Smooth muscle cell (in vitro differentiated cells): Measurements from ENCODE around the gene PMVK. TPM values are rescaled to one million over a fixed set of nuclear protein-coding genes. Genes with fewer than 3 reads are reported as not detected.

ENCODE experiments used
- DNase-seq: peaks from one replicate; lab custom pipeline; 2025; ENCODE audit not compliant: unreplicated experiment; lab: John Stamatoyannopoulos, UW
- H2AFZ ChIP-seq: fragments of 200-600 bp; sonication (generic); 2 replicates; pipeline ENCODE4 v1.6.0; 2016; ENCODE audit warnings: antibody characterized with exemption, low read depth, mild to moderate bottlenecking
- H3F3A ChIP-seq: fragments of 200-600 bp; sonication (generic); 2 replicates; pipeline ENCODE4 v1.6.0; 2017; ENCODE audit warnings: antibody characterized with exemption, low read depth
- H3K27ac ChIP-seq: fragments of 200-600 bp; sonication (generic); 2 replicates; pipeline ENCODE4 v1.5.1; 2016; ENCODE audit warnings: low read depth, mild to moderate bottlenecking
- H3K27me3 ChIP-seq: fragments of 200-600 bp; sonication (generic); 2 replicates; pipeline ENCODE4 v1.6.1; 2016; ENCODE audit warnings: low read depth, mild to moderate bottlenecking
- H3K36me3 ChIP-seq: fragments of 200-600 bp; sonication (generic); 2 replicates; pipeline ENCODE4 v1.5.1; 2016; ENCODE audit warnings: low read depth
- H3K4me1 ChIP-seq: fragments of 200-600 bp; sonication (generic); 2 replicates; pipeline ENCODE4 v1.5.1; 2016; ENCODE audit warnings: low read depth
- H3K4me2 ChIP-seq: fragments of 200-600 bp; sonication (generic); 2 replicates; pipeline ENCODE4 v1.6.0; 2016; ENCODE audit warnings: mild to moderate bottlenecking
- H3K4me3 ChIP-seq: fragments of 200-600 bp; sonication (generic); 2 replicates; pipeline ENCODE4 v1.5.1; 2016; ENCODE audit warnings: mild to moderate bottlenecking
- H3K79me2 ChIP-seq: fragments of 200-600 bp; sonication (generic); 2 replicates; pipeline ENCODE4 v1.6.0; 2016; ENCODE audit warnings: low read depth, mild to moderate bottlenecking
- H3K9ac ChIP-seq: fragments of 200-600 bp; sonication (generic); 2 replicates; pipeline ENCODE4 v1.6.0; 2016; ENCODE audit warnings: low read depth
- H3K9me3 ChIP-seq: fragments of 200-600 bp; sonication (generic); replicated peaks from 2 replicates; pipeline ENCODE4 v1.5.1; 2016; ENCODE audit warnings: low read depth
- H4K20me1 ChIP-seq: fragments of 200-600 bp; sonication (generic); 2 replicates; pipeline ENCODE4 v1.6.0; 2016; ENCODE audit warnings: low read depth
- CTCF ChIP-seq: fragments of 200-600 bp; sonication (generic); IDR thresholded peaks from 2 replicates; pipeline ENCODE4 v1.5.1; 2017; ENCODE audit warnings: borderline replicate concordance, mild to moderate bottlenecking, antibody characterized with exemption; ENCODE audit not compliant: insufficient read depth, poor library complexity, severe bottlenecking
- WGBS: methylation state at CpG from one replicate; pipeline ENCODE4 v1.1.7; 2016; ENCODE audit warnings: low lambda C conversion rate; 5-methylcytosine and 5-hydroxymethylcytosine counted together
- polyA plus RNA-seq: library from polyadenylated mRNA; unstranded; fragments of >200 nt; fragmentation: Nextera tagmentation; extraction: Ambion mirVana; gene quantifications from 2 replicates; pipeline ENCODE4 v1.2.1, GENCODE V29; 2016
- total RNA-seq: library from RNA; depleted of rRNA; stranded (reverse); fragments of >200 nt; gene quantifications from 2 replicates; pipeline ENCODE4 v1.2.3, GENCODE V29; 2014

PMVK gene
- total and polyA plus RNA-seq, 2 experiments from 2014 or later, result 6.7 to 31.2 TPM

- H2AFZ ChIP-seq, result no peak overlapping the region
- 82% methylated on average over 8 of the region's 8 CpGs for WGBS
- no peak overlapping the region for H3K4me3 ChIP-seq
- H3K9me3 ChIP-seq, result no peaks in the 10 kb centered on the region
- DNase-seq, result no peak
- no peaks in the 10 kb centered on the region for H3K79me2 ChIP-seq
- H3F3A ChIP-seq, result no peaks in the 10 kb centered on the region
- H3K4me1 ChIP-seq, result peaks cover 15% of the 10 kb centered on the region
- H3K36me3 ChIP-seq, result no peaks in the 10 kb centered on the region
- no peaks in the 10 kb centered on the region for H3K27me3 ChIP-seq
- TF ChIP-seq CTCF, result no peak
- no peak overlapping the region for H3K9ac ChIP-seq
- H4K20me1 ChIP-seq, result no peaks in the 10 kb centered on the region
- H3K4me2 ChIP-seq, result no peak overlapping the region
- H3K27ac ChIP-seq, result no peak overlapping the region
Measured at GRCh38 chr1:154940651-154941194, 4.2 kb upstream of the PMVK start.

- TF ChIP-seq CTCF, result no peak
- H3K79me2 ChIP-seq, result no peaks in the 10 kb centered on the region
- no peak overlapping the region for H3K4me3 ChIP-seq
- no peaks in the 10 kb centered on the region for H4K20me1 ChIP-seq
- no peak for DNase-seq
- H3K27me3 ChIP-seq, result no peaks in the 10 kb centered on the region
- no peaks in the 10 kb centered on the region for H3F3A ChIP-seq
- H3K9ac ChIP-seq, result no peak overlapping the region
- no peaks in the 10 kb centered on the region for H3K36me3 ChIP-seq
- no peak overlapping the region for H3K4me2 ChIP-seq
- H3K9me3 ChIP-seq, result no peaks in the 10 kb centered on the region
- 92% methylated on average over 1 of the region's 1 CpG for WGBS
- no peak overlapping the region for H3K27ac ChIP-seq
- H2AFZ ChIP-seq, result no peak overlapping the region
- peaks cover 15% of the 10 kb centered on the region for H3K4me1 ChIP-seq
Measured at GRCh38 chr1:154940213-154940560, 3.7 kb upstream of the PMVK start.

- Histone ChIP-seq H3K27me3 (no peaks in the 10 kb centered on the region), H3K9ac (no peak overlapping the region), H3K4me1 (peaks cover 15% of the 10 kb centered on the region), H3K27ac (peak overlapping the region; percentile 96), H3F3A (no peaks in the 10 kb centered on the region), H3K79me2 (no peaks in the 10 kb centered on the region), H2AFZ (no peak overlapping the region), H3K9me3 (no peaks in the 10 kb centered on the region), H4K20me1 (no peaks in the 10 kb centered on the region), H3K4me2 (no peak overlapping the region), H3K4me3 (no peak overlapping the region), H3K36me3 (no peaks in the 10 kb centered on the region)
- DNase-seq, result no peak
- no peak for TF ChIP-seq CTCF
- 96% methylated on average over 7 of the region's 7 CpGs for WGBS
Measured at GRCh38 chr1:154938604-154939399, 2.3 kb upstream of the PMVK start.
